GM12878 (cell line): ENCODE data around the gene UQCR10. TPM values are rescaled to one million over a fixed set of nuclear protein-coding genes. Genes with fewer than 3 reads are reported as not detected.

ENCODE experiments used
- ATAC-seq: fragments of 200-7000 bp; cut with Tn5 transposase; 3 replicates; pipeline ENCODE4 v1.9.1; 2020; ENCODE audit warnings: mild to moderate bottlenecking, moderate library complexity
- BruUV-seq: library from RNA; stranded (reverse); fragments of 400-500 nt; replicated peaks from 2 replicates; lab custom pipeline; 2021; lab: Mats Ljungman, UMichigan
- CTCF ChIA-PET: fragments of 300-600 bp; sonication (Branson Sonifier 250); formaldehyde crosslinking; extraction: SDS; loops from one replicate; lab custom pipeline; 2021; ENCODE audit warnings: inconsistent platforms; lab: Yijun Ruan, JAX
- POLR2A ChIA-PET: fragments of 350-600 bp; formaldehyde crosslinking; extraction: SDS; loops from one replicate; lab custom pipeline; 2021; ENCODE audit warnings: inconsistent platforms; lab: Charles Lee
- RAD21 ChIA-PET: fragments of 300-600 bp; sonication (Branson Sonifier 250); formaldehyde crosslinking; loops from one replicate; lab custom pipeline; 2023; ENCODE audit warnings: antibody characterized with exemption; ENCODE audit not compliant: unreplicated experiment; lab: Charles Lee
- SMC1A ChIA-PET: fragments of 300-600 bp; sonication (Branson Sonifier 250); formaldehyde crosslinking; loops from one replicate; lab custom pipeline; 2023; ENCODE audit not compliant: unreplicated experiment, uncharacterized antibody; lab: Charles Lee
- DNase-seq: peaks from one replicate; pipeline ENCODE4 v3.0.0-alpha.2; 2011; ENCODE audit warnings: low read depth, low spot score
- FAIRE-seq: peaks from 3 replicates; lab custom pipeline; 2011; peaks lifted over from hg19 to GRCh38; lab: Jason Lieb, UNC
- H2AFZ ChIP-seq: 2 replicates; pipeline ENCODE4 v1.6.0; 2011; ENCODE audit warnings: low read depth, low read length, control low read depth; ENCODE audit not compliant: control insufficient read depth
- H3K27ac ChIP-seq: 2 replicates; pipeline ENCODE4 v1.5.1; 2011; ENCODE audit warnings: control low read depth; ENCODE audit not compliant: control insufficient read depth, insufficient read depth
- H3K27me3 ChIP-seq, 2 experiments: replicated peaks in 1 of 2; 2 replicates each; pipeline versions ENCODE4 v1.6.0 to v1.6.1; 2011; ENCODE audit warnings: low read length in 1 of 2; ENCODE audit not compliant: control insufficient read depth in 2 of 2, insufficient read depth in 2 of 2
- H3K36me3 ChIP-seq, 2 experiments: 2 replicates each; pipeline ENCODE4 v1.5.1; 2011; ENCODE audit warnings: low read length in 1 of 2; ENCODE audit not compliant: control insufficient read depth in 2 of 2, insufficient read depth in 2 of 2
- H3K4me1 ChIP-seq: 2 replicates; pipeline ENCODE4 v1.6.1; 2011; ENCODE audit warnings: mild to moderate bottlenecking, low read length, moderate library complexity, mixed read lengths; ENCODE audit not compliant: control insufficient read depth, insufficient read depth
- H3K4me2 ChIP-seq: 2 replicates; pipeline ENCODE4 v1.6.0; 2011; ENCODE audit warnings: control low read depth; ENCODE audit not compliant: control insufficient read depth, insufficient read depth
- H3K4me3 ChIP-seq: fragments of 200-600 bp; sonication (generic); 2 replicates; pipeline ENCODE4 v1.5.1; 2016
- H3K79me2 ChIP-seq: 2 replicates; pipeline ENCODE4 v1.6.0; 2011; ENCODE audit warnings: low read length; ENCODE audit not compliant: control insufficient read depth, insufficient read depth
- H3K9ac ChIP-seq: 2 replicates; pipeline ENCODE4 v1.8.0; 2011; ENCODE audit warnings: low read length, control low read depth, mixed read lengths; ENCODE audit not compliant: control insufficient read depth, insufficient read depth
- H3K9me3 ChIP-seq: replicated peaks from 3 replicates; pipeline ENCODE4 v1.5.1; 2011; ENCODE audit warnings: mild to moderate bottlenecking, low read length; ENCODE audit not compliant: control insufficient read depth, insufficient read depth
- H4K20me1 ChIP-seq: 2 replicates; pipeline ENCODE4 v1.6.0; 2011; ENCODE audit not compliant: control insufficient read depth, insufficient read depth
- BCLAF1 ChIP-seq: fragments of 450-650 bp; IDR thresholded peaks from 2 replicates; pipeline ENCODE4 v1.6.1; 2017; ENCODE audit warnings: antibody characterized with exemption, mild to moderate bottlenecking, moderate library complexity
- ZNF687 ChIP-seq: fragments of 450-650 bp; IDR thresholded peaks from 2 replicates; pipeline ENCODE4 v1.6.1; 2017; ENCODE audit warnings: mild to moderate bottlenecking, moderate library complexity
- WGBS: methylation state at CpG from one replicate; pipeline ENCODE4 v1.1.6; 2016; ENCODE audit warnings: low lambda C conversion rate; ENCODE audit not compliant: insufficient replicate concordance, insufficient coverage; ENCODE audit errors: missing lambda C conversion rate; 5-methylcytosine and 5-hydroxymethylcytosine counted together
- in situ Hi-C: fragments of 300-500 bp; cut with MboI; formaldehyde crosslinking; loops from 9 replicates; pipeline ENCODE4 v1.14.3; 2018; ENCODE audit warnings: mixed read lengths
- intact Hi-C: fragments of 100-400 bp; cut with micrococcal nuclease; formaldehyde crosslinking; loops from one replicate; pipeline ENCODE4 v1.14.2; 2022; ENCODE audit not compliant: unreplicated experiment
- polyA plus RNA-seq, 11 experiments: library from polyadenylated mRNA; depleted of rRNA in 4 of 11; unstranded in 6 of 11; stranded (reverse) in 5 of 11; fragments of >200 nt; fragmentation: Nextera tagmentation in 4 of 11; fragmentation: Illumina TruSeq in 1 of 11; extraction: Ambion mirVana in 4 of 11; extraction: Trizol in 1 of 11; gene quantifications; 1 replicate in 1 of 11; 2 replicates in 10 of 11; pipeline versions ENCODE4 v1.2.1 to v1.2.3, GENCODE V29; 2011 to 2016; ENCODE audit warnings: inconsistent platforms in 2 of 11, missing spikeins in 2 of 11, low read depth in 1 of 11
- total RNA-seq, 4 experiments: library from RNA; depleted of rRNA in 3 of 4; stranded (reverse); fragments of >200 nt in 3 of 4; fragmentation: Illumina TruSeq in 1 of 4; extraction: Trizol in 1 of 4; gene quantifications; 2 replicates each; pipeline versions ENCODE4 v1.2.1 to v1.2.3, GENCODE V29; 2013 to 2021

Gene UQCR10
- total and polyA plus RNA-seq, 10 of the 15 experiments (the other 5 are each of a cell fraction or from before 2014, with no cell fraction given): 144 to 1,021 (median 214) TPM

- no peak overlapping the region for H3K4me3 ChIP-seq
- ChIA-PET CTCF (interaction anchor here (1.0 to 1.4 kb wide), 2 partner anchors 189 to 190 kb away, joined by 3 to 4 read pairs; no protein-coding TSS in a partner anchor), POLR2A (no interaction called here), RAD21 (no interaction called here), SMC1A (no interaction called here)
- intact Hi-C loops: no loop called here
- in situ Hi-C loops: no loop called here
- no peak for TF ChIP-seq BCLAF1
- no peak for TF ChIP-seq ZNF687
- H3K9me3 ChIP-seq: no peaks in the 10 kb centered on the region
- no peak overlapping the region for H2AFZ ChIP-seq
- H3K4me2 ChIP-seq: no peak overlapping the region
- H3K36me3 ChIP-seq: peaks cover 11 to 53% of the 10 kb centered on the region in 2 experiments
- no peak for ATAC-seq
- 95% methylated on average over 5 of the region's 6 CpGs for WGBS
- H3K4me1 ChIP-seq: peaks cover 5% of the 10 kb centered on the region; the same call in 1 of the 2 replicates
- no peaks in the 10 kb centered on the region for H3K79me2 ChIP-seq
- no peaks in the 10 kb centered on the region for H4K20me1 ChIP-seq
- no TSS peak for BruUV-seq
- FAIRE-seq: no peak
- H3K27me3 ChIP-seq: no peaks in the 10 kb centered on the region
- DNase-seq: no peak
- H3K9ac ChIP-seq: no peak overlapping the region
- no peak overlapping the region for H3K27ac ChIP-seq
Measured at GRCh38 chr22:29816539-29816938, 49.4 kb downstream of the UQCR10 start.
